IPS DF 4.7 (cell line): ENCODE measurements around the gene PITPNB.

ENCODE experiments used
- DNase-seq: peaks from one replicate; pipeline ENCODE4 v3.0.0-alpha.2; 2013; ENCODE audit warnings: low spot score; ENCODE audit errors: extremely low read depth

Gene PITPNB

GRCh38 chr22:27859336-27859735 is 59.7 kb downstream of the PITPNB start:
- no peak for DNase-seq

DNA sequence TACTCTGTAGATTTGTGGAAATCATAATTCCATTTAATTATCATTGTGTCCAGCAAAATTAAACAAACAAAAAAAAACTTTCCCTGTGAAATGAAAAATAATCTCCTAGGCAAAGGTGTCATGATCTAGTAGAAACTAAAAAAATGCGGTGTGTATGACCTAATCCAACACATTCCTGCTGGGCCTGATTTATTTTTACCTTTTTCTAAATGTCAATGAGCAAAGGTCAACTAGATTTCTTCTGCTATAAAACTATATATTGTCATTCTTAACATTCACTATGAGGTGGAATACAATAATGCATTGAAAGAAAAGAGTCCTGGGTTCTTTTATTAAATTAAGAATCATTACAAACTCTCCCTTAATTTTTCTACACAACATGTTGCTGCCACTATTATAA is 60.4 kb downstream of the PITPNB start:
- DNase-seq: no peak

- DNase-seq: no peak
Measured at GRCh38 chr22:27857443-27857842, 61.6 kb downstream of the PITPNB start.

GRCh38 chr22:27856386-27856785 is 62.7 kb downstream of the PITPNB start:
- DNase-seq: no peak

DNA sequence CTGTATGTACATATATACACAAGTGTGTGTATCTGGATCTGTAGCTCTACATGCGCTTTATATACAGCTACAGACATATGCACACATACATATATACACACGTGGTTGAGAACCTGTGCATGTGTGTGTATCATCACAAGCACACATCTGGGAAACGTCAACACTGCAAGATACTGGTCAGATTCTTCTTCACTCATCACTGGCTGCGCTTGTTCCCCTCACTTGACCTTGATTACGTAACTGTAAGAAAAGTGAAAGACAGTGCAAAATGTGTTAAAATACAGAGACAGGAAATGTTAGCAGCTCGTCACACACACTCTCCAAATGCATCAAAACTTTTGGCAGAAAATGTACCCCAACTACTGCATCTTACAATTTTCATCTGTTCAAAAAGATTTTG is 65.6 kb downstream of the PITPNB start:
- no peak for DNase-seq

DNA sequence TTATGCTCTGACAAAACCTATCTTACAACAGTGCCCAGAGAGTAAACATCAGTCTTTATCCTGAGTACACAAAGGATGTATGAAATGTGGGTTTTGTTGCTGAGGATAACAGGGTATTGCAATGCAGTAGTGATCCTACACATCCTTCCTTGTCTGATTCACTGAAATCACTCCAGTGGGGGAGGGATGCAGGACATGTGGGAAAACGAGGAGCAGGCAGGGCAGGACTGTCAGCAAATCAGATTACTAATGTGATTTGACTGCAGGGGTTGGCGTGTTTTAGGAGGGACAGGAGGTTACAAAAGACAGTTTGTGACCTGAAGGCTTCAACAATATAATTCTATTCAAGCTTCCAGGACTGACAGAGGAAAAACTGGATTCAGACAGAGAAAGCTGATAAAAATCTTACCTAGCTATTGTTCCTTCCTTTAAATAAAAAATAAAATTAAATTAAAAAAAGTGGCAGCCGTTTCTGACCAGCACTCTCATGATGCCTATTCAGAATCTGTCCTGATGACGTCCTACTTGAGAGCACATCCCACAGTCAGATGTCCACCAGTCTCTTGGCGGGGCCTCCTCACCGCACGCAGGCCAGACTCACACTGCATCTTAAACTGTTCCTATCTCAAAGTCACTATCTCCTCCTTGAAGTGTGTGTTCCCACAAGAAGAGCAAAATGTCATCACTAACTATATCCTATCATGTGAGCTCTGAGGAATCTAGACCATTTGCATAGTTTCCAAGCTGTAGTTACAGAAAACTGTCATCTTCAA is 66.9 kb downstream of the PITPNB start:
- DNase-seq: no peak

- DNase-seq: no peak
Measured at GRCh38 chr22:27850000-27850521, 69.0 kb downstream of the PITPNB start.

GRCh38 chr22:27848005-27848404 is 71.1 kb downstream of the PITPNB start:
- no peak for DNase-seq

- DNase-seq: no peak
Measured at GRCh38 chr22:27846910-27847309, 72.1 kb downstream of the PITPNB start.

DNA sequence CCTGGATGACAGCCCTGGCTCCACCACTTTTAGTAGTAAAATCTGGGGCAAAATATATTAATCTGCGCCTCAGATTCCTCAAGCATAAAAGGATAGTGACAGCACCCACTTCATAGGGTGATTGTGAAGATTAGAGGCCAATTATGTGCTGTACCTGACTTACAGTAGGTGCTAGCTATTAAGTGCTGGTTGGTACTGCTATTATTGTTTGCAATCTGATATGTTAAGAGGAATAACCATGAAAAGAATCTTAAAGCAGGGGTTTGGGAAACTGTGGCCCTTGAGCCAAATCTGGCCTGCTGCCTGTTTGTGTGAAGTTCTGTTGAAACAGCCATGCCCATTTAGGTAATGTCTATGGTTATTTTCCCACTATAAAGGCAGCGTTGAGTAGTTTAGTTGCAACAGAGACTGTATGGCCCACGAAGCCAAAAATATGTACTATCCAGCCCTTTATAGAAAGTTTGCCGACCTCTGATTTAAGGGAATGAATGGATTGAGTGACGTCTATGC is 72.8 kb downstream of the PITPNB start:
- DNase-seq: no peak

DNA sequence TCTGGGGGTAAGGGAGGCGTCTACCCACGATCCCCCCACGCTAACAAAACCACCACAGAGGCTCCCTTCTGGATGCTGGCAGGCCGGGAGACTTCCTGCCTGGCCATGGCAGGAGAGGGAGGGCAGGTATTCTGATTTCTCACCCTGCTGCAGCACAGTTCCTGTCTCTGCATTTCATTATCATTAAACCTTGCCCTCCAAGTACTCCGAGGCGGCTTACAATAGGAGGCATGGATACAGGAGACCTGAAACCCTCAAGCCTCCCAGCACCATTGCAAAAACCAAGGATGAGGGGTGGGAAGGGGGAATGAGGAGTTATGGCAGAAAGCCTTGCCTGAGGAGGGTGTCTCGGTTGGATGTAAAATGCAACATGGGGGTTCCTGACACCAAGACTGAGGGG is 73.4 kb downstream of the PITPNB start:
- DNase-seq: no peak

GRCh38 chr22:27844656-27845591 is 74.1 kb downstream of the PITPNB start:
- DNase-seq: no peak

DNA sequence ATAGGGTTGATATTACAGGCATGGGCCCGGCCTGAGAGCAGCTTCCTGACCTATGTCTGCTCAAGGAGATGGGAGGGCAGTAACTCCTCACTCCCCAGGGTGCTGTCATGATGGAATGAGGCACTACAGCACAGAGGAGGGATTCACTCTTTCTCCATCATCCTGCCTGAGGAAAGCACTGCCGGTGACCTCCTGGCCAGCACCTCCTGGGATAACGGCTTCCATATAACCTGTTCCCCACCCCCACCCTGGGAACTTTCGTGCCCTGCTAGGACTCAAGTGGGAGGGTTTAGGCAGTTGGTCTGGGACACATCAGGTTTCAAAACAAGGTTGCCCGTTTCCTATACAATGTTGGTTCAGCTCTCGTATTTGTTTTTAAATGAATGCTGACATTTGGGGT is 74.8 kb downstream of the PITPNB start:
- DNase-seq: no peak

DNA sequence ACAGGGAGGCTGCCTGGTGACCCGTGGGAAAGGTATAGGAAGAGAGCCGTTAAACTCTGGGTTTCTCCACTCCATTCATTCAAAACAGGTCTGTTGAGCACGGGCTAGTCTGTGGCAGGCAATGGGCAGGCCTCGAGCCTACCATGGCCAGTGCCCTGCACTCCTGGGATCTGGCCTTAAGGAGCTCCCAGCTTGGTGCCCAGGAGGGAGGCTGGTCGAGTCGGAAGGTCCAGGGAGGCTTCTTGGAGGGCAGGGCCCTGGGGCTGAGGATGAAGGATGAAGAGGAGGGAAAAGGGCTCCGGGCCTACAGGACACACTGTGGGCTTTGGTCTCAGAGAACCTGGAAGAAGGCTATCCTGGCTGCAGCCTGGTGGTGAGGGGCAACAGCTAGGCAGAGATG is 75.6 kb downstream of the PITPNB start:
- no peak for DNase-seq

DNA sequence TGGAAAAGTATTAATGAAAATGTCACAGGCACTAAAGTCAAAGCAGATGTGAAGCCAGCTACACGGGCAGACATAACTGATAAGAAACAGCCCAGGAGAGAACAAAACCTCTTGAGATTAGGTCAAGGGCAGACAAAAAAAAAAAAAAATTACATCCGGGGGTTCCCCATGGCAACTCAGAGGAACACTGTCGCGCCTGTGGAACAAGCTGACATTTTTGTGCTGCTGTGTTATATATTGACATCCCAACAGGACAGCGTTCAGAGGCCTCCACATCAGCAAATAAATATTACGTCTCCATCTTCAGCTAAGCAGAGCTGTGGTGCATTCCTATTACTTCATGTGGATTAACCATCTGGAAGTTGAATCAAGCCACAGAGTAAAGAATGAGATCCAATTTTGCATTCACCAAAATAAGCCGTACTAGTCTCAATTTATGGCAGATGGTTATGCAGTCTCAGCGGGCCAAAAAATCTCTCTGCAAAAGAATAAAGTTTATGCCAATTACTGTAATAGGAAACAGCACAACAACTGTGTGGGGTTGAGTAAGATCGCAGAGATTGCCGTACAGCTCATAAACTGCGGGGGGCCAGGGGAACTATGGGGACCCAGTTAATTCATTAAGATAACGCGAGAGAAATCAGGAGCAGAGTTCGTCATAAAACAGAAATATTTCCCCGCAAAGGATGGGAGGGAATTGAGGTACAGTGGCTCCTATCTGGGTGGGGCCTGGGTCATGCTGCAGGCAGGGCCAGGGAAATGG is 76.2 kb downstream of the PITPNB start:
- DNase-seq: no peak

DNA sequence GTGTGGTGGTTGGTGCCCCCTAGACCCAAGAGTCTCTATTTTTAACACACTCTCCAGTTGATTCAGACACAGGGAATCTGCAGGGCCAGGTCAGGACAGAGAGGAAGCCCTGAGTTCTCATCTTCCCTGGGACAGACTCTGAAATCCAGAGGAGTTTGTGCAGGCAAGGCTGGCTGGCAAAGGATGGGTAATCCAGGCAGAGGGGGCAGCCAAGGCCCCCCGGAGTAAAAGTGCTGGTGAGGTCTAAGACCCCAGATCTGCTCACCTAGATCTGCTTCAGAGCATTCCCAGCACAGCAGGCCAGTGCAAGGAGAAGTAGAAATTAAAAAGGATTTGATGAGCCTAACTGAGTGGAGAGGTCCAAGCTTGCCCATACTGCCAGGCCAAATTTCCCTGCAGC is 76.9 kb downstream of the PITPNB start:
- DNase-seq: no peak

DNA sequence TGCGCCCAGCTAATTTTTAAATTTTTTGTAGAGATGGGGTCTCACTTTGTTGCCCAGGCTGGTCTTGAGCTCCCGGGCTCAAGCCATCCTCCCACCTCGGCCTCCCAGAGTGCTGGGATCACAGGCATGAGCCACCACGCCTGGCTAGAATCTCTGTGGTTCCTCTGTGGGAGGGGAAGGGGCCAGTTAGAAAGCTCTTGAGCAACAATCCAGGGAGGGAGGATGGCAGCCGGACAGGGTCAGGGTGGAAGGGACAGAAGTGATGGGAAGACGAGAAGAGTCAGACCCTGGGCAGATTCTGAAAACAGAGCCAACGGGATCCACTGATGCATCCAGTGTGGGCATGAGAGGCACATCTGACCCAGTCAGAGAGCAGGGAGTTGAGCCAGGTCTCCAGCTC is 78.6 kb downstream of the PITPNB start:
- no peak for DNase-seq

DNA sequence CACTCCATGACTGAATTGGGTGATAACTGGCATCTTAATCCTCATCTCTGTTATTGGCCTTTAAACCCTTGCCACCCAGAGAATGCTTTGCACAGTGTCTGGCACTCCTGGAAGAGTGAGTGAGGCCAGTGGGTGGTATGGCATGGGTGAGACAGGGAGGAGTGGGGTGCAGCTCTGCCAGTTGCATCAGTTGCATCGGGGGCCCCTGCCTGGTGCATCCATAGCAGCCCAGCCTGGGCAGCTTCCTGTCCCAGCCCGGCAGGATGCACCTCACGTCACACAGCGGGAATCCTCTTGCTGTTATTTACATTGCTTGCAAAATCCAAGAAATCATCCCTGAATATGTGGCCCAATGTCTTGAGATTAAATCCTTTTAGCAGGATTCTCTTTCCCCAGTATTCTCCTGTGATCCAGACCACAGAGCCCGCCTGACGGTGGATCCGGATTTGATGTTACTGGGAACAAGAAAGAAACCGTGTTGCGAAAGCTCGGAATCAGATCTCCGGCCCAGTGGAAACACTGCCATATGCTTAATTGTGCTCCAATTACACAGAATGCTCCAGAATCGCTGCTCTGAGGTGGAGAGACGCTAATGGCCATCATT is 79.9 kb downstream of the PITPNB start:
- no peak for DNase-seq

- no peak for DNase-seq
Measured at GRCh38 chr22:27836181-27836580, 82.9 kb downstream of the PITPNB start.

- DNase-seq: no peak
Measured at GRCh38 chr22:27835446-27835845, 83.6 kb downstream of the PITPNB start.
